Stimulated activated CD8-positive, alpha-beta memory T cell treated with anti-CD3 and anti-CD28 coated beads, Interleukin-4, amount 100 ng/mL, for 48 hours (primary cell): ENCODE measurements around the gene TMEM50B.
A peak's percentile ranks its signal among the peaks of the same experiment; 100 is the strongest.
"Not testable (repeated sequence)": the region's sequence is repeated elsewhere in the genome, so short reads cannot be mapped to it uniquely, and the experiment has no call there.

Experiments used
- DNase-seq: peaks from one replicate; pipeline ENCODE4 v3.0.0-alpha.2; 2020

The TMEM50B gene

GRCh38 chr21:33477066-33477465 lies 2.7 kb downstream of the TMEM50B start:
- DNase-seq = no peak

DNA sequence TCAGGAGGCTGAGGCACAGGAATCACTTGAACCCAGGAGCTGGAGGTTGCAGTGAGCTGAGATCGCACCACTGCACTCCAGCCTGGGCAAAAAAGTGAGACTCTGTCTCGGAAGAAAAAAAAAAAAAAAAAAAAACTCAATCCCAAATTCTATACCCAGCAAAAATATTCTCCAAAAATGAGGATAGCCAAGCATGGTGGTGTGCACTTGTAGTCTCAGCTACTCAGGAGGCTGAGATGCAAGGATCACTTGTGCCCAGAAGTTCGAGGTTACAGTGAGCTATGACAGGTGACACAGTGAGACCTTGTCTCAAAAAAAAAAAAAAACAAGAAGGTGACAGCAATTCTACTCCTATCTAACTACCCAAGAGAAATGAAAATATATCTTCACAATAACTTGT lies 6.4 kb downstream of the TMEM50B start:
- DNase-seq = no peak

DNA sequence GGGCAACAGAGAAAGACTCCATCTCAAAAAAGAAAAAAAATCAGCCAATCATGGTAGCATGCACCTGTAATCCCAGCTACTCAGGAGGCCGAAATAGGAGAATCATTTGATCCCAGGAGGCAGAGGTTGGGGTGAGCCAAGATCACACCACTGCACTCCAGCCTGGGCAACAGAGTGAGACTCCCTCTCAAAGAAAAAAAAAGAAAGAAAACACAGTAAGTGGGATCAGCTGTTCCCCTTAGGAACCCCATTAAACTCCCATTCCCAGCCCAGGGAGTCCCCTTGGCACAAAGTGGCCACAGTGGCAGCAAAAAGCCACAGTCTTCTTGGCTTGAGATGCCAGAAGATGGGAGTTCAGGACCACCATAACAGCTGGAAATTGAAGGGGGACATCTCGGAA lies 9.1 kb downstream of the TMEM50B start:
- no peak for DNase-seq

- not testable (repeated sequence) for DNase-seq
Observed at GRCh38 chr21:33469183-33469582, 10.6 kb downstream of the TMEM50B start.

- no peak for DNase-seq
Observed at GRCh38 chr21:33461538-33462250, 18.1 kb downstream of the TMEM50B start.

- DNase-seq = no peak
Observed at GRCh38 chr21:33458861-33459260, 20.9 kb downstream of the TMEM50B start.

DNA sequence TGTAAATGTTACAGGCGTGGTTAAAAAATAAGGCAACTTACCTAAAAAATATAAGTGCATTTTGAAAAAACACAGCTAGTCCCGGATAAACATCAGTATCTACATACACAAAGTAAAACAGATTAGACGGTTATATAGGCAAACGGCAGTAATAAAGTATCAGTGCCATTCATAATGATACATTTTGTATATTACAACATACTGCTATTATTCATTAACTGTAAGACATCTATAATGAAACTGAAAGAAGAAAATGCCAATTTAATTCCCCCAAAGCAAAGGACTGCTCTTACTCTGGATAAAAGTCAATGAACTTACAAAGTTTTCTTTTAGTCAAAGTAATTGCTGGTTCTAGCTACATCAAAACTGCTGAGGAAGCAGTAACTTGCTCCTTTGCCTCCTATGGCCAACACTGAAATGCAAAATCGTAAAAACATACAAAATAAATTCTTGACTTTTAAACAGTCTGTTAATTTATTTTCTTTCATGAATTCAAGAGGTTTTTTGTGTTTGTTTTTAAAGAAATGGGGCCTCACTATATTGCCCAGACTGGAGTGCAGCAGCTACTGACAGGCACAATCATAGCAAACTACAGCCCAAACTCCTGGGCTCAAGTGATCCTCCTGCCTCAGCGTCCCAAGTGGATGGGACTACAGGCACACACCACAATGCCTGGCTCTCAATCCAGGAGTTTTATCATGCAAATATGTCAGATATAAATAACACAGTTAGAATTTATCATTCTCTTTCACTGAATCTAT lies 23.9 kb downstream of the TMEM50B start:
- DNase-seq = no peak

DNA sequence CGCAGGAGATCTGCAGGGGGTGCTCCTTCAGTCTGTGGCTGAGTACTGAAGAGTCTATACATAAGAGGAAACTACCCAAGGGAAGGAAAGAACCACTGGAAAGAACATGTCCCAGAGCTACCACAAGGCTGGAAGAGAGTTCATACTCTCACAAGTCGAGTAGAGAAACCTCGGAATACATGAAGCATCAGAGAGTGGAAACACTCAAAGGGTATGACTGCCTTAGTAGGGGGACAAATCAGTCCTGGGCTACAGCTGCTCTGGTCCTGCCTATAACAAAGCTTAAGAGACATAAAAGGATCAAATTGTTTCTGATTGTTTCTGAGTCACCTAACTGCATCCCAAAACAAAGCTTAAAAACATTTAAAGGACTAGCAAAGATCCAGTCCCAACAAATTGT lies 27.4 kb downstream of the TMEM50B start:
- no peak for DNase-seq

DNA sequence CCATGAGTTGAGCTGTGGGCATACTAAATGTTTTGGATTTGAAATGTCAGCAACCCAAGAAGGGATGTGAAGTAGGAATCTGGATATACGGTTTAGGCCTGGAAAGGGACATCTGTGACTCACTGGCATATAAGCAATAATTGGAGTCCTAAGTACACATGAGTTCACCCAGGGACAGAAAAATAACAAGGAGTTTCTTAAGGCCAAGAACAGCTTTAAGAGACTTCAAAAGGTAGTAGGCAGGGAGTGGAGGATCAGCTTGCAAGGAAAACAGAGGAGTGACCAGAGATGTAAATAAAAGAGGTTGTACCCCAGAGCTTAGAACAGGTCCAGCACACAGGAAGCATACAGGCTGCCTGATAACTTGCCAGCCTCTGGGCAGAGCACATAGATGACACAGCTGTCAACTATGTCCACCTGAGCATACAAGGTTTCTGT lies 28.1 kb downstream of the TMEM50B start:
- DNase-seq = no peak

DNA sequence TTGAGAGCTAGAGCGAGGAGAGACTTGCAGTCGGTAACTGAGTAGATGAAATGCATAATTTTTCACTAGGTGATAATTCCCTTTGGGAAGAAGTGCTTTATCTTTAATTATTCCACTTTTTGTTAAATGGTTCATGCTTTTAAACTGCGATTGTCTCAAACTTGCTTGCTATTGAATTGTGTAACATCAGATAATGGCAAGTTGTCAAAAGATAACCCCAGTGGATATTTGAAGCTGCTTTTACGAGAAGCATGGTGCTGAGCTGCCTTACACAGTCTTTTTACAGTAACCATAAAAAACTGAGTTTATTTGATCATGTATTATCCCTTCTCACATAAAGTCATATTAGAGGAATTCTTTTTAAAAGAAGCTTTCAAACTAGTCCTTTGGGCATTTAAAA lies 30.2 kb downstream of the TMEM50B start:
- DNase-seq = no peak

DNA sequence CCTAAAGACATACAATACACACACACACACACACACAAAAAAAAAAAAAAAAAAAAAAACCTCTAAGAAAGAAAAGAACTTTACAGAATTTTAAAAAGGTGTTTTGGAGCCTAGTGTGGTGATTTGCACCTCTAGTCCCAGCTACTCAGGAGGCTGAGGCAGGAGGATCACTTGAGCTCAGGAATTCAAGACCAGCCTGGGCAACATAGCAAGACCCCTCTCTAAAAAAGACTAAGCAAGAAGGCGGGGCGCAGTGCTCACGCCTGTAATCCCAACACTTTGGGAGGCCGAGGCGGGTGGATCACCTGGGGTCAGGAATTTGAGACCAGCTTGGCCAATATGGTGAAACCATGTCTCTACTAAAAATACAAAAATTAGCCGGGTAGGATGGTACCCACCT lies 33.2 kb downstream of the TMEM50B start:
- not testable (repeated sequence) for DNase-seq

GRCh38 chr21:33444499-33444898 lies 35.3 kb downstream of the TMEM50B start:
- no peak for DNase-seq

GRCh38 chr21:33443194-33443593 lies 36.6 kb downstream of the TMEM50B start:
- DNase-seq = no peak

DNA sequence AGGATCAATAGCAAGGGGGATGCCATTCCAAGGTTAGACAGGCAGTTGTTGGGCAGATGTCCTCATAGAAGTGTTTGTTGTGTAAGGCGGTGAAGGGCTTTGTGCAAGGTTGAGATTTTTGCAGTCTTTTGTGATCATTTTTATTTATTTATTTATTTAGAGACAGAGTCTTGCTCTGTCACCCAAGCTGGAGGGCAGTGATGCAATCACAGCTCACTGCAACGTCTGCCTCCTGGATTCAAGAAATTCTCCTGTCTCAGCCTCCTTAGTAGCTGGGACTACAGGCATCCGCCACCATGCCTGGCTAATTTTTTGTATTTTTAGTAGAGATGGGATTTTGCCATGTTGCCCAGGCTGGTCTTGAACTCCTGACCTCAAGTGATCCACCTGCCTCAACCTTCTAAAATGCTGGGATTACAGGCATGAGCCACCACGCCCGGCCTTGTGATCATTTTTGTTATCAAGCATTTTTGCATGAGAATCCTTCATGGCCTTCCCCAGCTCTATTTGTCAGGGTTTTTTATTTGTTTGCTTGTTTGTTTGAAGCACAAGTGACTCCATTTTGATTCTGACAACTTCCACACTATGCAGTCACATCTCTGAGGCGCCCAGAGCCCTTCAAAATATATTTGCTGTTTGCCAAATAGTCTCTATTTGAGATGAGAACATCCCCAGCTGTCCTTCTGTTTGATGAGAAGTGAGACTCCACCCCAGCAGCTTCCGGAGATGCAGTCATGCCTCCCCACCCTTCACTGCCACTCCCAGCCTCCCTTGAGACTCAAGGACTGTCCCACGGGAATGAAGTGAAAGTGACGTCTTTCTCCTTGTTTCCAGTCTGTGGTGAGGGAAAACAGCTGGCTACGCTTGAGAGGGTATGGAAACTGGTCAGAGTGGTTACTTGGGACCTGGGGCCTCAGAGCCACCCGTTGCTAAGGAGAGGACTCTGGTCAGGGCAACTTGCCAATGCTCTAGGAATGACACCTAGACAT lies 38.0 kb downstream of the TMEM50B start:
- DNase-seq = no peak

GRCh38 chr21:33437140-33437539 lies 42.6 kb downstream of the TMEM50B start:
- no peak for DNase-seq

GRCh38 chr21:33434770-33435360 lies 44.9 kb downstream of the TMEM50B start:
- peak; percentile 37 for DNase-seq

DNA sequence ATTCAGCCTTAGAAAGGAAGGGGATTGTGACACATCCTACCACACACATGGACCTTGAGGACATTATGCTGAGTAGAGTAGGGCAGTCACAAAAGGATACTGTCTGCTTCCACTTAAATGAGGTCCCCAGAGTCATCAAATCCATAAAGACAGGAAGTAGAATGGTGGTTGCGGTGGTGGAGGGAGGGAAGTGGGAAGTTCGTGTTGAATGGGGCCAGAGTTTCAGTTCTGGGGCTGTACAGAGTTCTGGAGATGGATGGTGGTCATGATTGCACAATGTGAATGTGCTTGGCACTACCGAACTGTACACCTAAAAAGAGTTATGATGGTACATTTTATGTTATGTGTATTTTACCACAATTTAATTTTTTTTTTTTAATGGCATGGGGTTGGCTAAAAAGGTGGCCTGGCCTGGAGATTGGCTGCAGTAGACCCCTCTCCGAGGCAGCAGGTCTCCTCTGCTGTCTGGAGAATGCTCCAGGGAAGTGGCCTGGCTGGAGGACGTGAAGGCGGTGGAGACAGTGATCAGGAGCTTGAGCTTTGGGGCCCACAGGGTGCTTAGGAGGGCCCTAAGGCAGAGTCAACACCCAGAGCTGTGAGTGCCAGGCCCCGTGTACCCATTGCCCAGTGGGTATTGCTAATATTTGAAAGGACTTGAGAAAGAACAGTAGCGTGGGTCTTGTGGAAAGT lies 46.2 kb downstream of the TMEM50B start:
- no peak for DNase-seq

DNA sequence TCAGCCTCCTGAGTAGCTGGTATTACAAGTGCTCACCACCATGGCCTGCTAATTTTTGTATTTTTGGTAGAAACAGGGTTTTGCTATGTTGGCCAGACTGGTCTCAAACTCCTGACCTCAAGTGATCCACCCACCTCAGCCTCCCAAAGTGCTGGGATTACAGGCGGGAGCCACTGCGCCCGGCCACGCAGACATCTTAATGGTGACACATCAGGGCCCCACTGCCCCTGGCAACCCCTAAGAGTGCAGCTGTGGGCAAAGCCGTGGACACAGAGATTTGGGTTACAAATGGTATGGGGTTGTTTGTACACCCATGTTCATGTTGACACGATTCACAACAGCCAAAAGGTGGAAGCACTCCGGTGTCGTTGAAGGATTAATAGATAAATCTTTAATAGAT lies 46.8 kb downstream of the TMEM50B start:
- no peak for DNase-seq

DNA sequence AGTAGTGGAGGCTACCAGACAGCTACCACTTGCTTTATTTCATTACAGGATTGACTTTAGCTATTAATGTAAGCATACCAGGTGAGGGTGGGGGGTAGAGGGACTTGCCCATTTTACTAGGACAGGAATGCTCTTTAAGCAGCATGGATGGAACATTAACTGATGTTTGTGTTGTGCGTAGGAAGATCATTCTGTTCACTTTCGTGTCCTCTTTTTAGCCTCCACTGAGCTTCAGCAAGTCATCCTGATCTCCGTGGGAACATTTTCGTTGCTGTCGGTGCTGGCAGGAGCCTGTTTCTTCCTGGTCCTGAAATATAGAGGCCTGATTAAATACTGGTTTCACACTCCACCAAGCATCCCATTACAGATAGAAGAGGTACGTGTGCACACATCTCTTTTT lies 47.3 kb downstream of the TMEM50B start:
- DNase-seq = no peak

DNA sequence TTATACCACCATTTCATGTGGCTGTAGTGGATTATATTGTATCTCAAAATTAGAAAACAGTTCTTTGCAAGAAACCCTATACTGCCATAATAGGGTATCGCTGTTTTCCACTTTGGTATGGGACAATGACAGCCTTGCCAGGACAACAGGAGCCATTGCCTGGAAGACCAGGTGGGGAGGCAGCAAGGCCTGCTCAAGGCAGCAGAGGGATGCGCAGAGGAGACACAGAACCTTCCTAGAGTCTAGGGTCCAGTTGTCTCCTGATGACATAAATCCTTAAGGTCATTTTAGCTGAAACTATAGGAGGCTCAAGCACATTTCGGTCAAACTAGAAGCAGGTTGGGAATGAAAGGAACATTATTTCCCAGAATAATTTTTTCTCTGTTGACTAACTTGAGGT lies 48.9 kb downstream of the TMEM50B start:
- DNase-seq = no peak

DNA sequence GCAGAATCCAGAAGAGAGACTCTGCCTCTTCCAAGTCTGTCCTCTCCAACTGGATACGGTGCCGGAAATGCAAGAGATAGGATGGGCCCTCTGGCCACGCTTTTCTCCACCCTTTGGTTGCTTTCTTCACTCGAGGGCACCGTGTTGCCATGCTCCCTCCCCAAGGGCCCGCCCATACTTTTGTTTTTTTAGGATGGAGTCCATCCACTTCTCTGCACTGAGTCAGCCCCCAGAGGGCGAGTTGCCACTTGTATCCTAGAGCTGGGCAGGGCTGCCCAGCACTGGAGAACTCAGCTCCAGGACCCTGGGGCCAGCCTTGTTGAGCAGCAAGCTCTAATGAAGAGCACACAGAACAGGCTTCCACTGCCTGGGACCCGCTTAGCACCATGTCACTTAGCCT lies 51.1 kb downstream of the TMEM50B start:
- DNase-seq = no peak

DNA sequence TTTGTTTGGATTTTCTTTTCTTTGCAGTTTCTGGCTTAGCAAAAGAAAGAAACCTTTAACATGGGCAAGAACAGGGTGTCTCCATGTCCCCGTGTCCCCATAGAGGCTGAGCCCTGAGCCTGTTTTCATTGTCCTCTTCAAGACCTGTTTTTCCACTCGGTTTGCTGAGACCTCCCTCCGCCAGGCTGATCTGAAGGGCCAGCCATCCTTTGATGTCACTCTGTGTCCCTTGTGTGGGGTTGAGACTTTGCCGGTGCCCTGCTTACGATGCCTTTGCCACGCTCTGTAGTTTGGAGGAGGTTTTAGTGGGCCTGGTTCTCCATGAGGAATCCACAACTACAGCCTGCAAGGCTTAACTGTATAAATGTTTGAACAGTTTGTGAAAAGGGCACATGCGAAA lies 52.7 kb downstream of the TMEM50B start:
- no peak for DNase-seq
